DMS53 treated with DMSO at 0.1 percent for 48 hours (cell line): Measurements from ENCODE around the gene SLC4A3.

Experiments used
- DNase-seq: peaks from one replicate; lab custom pipeline; 2025; ENCODE audit not compliant: unreplicated experiment; lab: John Stamatoyannopoulos, UW

SLC4A3 gene

GRCh38 chr2:219611866-219612576 lies 15.4 kb upstream of the SLC4A3 start:
- no peak for DNase-seq

DNA sequence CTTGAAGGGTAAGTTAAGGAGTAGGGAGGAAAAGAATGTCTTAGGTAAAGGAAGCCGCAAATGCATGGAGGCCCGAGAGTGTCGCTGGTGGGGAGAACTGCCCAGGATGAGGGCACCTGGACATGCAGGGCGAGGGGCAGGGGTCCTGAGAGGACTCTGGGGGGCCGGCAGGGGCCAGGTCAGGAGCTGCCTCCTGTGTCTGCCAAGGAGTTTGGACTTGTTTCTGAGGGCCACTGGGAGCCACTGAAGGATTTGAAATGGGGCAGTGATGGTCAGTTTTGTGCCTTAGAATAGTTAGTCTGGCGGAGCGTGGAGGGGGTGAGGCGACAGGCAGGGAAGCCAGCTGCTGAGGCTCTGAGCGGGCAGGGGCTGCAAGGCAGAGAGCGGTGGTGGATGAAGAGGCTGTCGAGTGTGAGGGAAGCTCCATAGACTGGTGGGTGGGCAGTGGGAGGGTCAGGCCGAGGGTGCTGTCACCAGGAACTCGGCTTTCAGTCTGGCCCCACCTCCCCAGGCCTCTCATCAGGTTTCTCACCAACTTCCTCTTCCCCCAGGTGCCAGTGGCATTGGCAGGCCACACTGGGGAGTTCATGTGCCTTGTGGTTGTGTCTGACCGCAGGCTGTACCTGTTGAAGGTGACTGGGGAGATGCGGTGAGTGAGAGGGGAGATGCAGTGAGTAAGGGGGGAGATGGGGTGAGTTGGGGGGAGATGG lies 14.7 kb upstream of the SLC4A3 start:
- no peak for DNase-seq

DNA sequence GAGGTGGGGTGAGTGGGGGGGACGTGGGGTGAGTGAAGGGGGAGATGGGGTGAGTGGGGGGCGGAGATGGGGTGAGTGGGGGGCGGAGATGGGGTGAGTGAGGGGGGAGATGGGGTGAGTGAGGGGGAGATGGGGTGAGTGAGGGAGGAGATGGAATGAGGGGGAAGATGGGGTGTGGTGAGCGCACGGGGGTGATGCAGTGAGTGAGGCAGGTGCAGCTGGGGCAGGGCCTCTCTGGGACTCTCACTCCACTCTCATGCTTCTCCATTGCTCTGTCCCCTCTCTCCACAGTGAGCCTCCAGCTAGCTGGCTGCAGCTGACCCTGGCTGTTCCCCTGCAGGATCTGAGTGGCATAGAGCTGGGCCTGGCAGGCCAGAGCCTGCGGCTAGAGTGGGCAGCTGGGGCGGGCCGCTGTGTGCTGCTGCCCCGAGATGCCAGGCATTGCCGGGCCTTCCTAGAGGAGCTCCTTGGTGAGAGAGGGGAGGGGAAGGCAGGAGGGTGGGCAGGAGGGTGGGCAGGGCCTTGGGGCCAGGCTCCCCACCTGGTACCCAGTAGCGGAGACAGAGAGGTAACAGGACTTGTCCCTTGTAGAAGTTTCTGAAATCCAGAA lies 13.9 kb upstream of the SLC4A3 start:
- no peak for DNase-seq

DNA sequence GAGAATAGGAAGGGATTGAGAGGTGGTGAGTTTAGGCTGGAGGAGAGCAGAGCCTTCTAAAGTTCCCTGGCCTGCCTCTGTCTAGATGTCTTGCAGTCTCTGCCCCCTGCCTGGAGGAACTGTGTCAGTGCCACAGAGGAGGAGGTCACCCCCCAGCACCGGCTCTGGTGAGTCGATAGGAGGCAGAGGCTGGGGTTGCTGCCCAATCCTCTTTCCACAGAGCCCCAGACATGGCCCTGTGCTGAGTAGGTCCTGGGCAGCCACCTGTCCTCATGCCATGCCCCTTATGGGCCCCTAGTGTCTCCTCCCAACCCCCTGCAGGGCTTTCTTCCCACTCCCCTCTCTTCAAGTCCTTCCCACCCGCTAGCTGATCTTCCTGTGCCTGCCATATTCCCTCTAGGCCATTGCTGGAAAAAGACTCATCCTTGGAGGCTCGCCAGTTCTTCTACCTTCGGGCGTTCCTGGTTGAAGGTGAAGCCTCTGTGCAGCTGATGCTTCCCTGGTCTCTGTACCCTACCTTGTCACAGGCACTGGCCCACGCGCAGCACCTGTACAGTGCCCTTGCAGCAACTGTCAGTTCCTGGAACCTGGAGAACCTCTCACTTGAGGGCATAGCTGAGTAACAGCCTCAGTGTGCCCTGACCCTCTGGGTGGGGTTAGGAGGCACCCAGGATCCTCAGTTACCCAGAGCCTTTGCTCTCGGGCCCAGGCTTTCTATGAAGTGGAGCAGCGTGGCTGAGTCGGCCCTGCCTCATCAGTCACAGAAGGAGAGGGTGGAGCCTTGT lies 13.2 kb upstream of the SLC4A3 start:
- DNase-seq = no peak

DNA sequence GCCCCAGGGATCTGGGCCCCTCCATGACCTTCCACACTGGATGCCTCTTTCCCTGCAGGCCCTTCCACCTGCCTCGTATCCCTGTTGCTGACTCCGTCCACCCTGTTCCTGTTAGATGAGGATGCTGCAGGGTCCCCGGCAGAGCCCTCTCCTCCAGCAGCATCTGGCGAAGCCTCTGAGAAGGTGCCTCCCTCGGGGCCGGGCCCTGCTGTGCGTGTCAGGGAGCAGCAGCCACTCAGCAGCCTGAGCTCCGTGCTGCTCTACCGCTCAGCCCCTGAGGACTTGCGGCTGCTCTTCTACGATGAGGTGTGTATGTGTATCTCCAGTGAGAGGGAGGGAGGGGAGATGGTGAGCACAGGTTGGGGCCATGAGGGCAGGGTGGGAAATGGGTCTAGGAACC lies 12.4 kb upstream of the SLC4A3 start:
- DNase-seq = no peak

DNA sequence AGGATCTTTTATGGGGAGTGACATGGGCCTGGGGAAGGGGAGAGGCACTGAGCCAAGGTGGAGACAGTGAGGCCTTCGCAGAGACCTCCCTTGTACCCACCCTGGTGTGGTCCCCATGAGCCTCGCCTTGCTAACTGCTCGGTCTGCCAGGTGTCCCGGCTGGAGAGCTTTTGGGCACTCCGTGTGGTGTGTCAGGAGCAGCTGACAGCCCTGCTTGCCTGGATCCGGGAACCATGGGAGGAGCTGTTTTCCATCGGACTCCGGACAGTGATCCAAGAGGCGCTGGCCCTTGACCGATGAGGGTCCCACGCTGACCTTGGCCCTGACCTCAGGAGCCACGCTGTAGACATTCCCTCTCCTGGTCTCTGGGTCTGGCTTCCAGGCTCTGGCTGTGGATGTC lies 11.5 kb upstream of the SLC4A3 start:
- no peak for DNase-seq

DNA sequence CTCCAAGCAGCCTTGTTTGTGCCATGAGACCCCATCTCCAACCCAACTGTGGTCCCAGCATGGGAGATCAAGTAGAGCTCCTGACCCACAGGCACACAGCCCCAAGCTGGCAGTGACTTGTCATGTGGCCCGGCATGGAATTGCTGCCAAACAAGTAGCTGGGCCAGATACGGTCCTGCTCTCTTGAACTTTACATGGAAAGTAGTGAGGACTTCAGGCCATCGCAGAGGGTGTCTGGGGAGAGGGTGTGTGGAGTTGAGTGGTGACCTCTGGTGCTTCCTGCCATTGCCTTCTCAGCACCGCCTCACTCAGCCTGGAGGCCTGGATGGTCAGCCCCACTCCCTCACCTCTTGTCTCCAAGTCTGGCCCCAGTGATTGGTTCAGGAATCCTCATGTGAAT lies 10.9 kb upstream of the SLC4A3 start:
- DNase-seq = no peak

DNA sequence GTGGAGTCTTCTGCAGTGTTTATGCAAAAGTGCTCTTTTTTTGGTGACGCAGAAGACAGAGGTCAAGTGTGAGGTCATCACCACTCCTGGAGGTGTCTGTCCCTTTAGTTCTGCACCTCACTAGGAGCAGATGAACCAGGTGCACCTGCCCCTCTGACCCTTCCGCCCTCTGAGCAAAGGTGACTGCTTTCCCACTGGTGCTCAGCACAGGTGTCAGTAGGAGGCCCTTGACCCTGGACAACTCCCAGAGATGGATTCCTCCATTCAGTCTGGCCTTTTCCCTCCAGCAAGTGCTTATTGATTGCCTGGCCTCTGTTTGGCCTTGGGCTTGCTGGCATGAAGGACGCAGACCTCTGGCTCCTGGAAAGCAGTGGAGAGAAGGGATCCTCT lies 8.7 kb upstream of the SLC4A3 start:
- DNase-seq = no peak

- DNase-seq = no peak
Measured at GRCh38 chr2:219619235-219619634, 8.2 kb upstream of the SLC4A3 start.

DNA sequence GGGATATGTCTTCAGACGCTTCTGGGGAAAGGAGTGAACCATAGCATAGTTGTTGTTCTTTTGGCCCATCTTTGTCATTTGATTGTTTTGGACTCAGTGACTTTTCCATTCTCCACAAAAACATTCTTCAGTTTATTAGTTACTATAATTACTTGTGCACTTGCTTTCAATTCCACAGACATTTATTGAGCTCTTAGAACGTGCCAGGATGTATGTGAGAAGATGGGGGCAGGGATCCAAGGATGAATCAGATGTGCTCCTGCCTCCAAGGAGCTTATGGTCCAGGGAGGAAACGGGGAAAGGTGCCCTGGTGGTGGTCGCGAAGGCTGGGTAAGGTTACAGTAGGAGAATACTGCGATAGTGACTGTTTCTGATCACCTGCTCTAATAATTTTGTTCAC lies 6.9 kb upstream of the SLC4A3 start:
- no peak for DNase-seq

- no peak for DNase-seq
Measured at GRCh38 chr2:219621935-219622334, 5.5 kb upstream of the SLC4A3 start.

GRCh38 chr2:219622472-219622871 lies 5.0 kb upstream of the SLC4A3 start:
- DNase-seq = no peak

GRCh38 chr2:219624565-219624964 lies 2.9 kb upstream of the SLC4A3 start:
- no peak for DNase-seq

DNA sequence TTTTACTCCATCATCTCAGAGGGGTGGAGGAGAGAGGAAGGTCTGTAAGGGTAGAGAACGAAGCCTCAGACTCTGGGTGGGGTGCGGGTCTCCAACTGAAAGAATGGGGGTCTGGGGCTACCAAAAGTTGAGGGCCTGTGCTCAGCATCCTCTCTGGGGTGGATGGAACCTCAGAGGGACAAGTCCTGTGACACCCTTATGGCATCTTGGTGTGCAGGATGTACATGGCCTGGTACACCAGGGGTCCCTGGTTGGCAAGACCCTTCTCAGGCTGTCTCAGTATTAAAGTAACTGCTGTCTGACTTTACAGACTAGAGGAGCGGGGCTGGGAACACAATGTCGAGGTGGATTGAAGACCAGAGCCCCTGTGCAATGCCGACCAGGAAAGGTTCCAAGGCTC lies 2.3 kb upstream of the SLC4A3 start:
- no peak for DNase-seq

DNA sequence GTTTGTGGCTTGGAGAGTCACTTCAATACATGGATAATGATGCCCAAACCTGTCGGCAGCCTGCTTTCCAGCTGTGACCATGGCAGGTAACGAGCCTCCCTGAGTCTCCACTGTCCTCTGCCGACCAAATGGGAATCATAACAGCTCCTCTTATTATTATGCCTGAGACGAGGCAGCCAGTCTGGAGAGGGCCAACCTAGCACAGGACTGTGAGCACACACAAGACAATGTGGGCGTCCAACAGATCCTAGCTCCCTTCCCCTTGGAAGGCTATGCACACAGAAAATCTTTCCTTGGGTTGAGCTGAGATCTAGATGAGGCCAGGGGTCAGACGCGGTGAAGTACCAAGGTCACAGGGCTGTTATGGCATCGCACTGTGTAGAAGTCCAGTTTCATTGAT lies 890 bp upstream of the SLC4A3 start:
- no peak for DNase-seq

DNA sequence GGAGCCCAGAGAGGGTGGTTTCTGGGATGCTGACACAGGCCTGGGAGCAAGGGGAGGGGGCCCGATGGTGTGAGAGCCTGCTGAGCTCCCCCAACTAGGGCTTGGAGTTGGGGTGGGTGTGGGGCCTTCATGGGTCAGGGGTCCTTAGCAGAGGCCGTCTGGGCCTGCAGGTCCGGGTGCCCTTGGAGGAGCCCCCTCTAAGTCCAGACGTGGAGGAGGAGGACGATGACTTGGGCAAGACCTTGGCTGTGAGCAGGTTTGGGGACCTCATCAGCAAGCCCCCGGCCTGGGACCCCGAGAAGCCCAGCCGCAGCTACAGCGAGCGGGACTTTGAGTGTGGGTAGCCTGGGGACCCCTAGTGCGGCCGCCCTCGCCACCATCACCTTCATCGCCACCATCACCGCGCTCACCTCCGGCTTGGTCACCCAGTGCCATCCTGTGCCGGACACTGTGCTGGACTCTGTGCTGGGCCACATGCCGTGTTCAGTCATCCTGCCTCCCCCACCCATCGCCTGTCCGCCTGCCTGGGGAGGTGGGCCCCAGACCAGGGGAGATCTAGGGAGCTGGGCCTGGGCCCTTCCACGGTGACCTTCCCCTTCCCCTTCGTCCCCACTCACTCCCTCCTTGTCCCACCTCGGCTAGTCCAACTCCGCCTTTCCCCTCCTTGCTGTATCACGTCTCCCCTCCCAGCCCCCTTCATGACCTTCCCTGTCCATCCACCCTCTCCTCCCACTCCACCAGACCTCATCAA lies 980 bp downstream of the SLC4A3 start:
- no peak for DNase-seq

DNA sequence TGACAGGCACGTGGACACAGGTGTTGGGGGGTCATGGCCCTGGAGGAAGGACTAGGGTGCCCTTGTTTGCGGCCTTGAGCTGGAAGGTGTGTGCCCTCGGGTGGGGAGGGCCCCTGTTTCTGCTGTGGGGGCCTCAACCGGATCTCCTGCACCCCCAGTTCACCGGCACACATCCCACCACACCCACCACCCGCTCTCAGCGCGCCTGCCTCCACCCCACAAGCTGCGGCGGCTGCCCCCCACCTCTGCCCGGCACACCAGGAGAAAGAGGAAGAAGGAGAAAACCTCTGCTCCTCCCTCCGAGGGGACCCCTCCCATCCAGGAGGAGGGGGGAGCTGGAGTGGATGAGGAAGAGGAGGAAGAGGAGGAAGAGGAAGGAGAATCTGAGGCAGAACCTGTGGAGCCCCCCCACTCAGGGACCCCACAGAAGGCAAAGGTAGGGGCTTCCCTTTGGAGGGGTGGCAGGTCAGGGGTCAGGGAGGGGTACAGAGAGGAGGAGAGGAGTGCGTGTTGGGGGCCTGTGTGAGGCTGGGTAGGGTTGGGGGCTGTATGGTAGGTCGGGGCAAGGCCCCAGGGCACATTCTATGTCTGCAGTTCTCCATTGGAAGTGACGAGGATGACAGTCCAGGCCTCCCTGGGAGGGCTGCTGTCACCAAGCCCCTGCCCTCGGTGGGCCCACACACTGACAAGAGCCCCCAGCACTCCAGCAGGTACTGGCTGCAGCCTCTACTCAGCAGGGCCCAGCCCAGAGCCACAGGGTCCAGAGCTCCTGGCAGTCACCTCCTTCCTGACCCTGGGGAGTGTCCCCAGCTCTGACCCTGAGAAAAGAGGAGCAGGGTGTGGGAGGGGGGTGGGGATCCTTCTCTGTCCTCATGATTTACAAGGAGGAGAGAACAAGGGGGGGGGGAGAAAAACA lies 1.8 kb downstream of the SLC4A3 start:
- no peak for DNase-seq

- DNase-seq = no peak
Measured at GRCh38 chr2:219629976-219630695, 2.7 kb downstream of the SLC4A3 start.

DNA sequence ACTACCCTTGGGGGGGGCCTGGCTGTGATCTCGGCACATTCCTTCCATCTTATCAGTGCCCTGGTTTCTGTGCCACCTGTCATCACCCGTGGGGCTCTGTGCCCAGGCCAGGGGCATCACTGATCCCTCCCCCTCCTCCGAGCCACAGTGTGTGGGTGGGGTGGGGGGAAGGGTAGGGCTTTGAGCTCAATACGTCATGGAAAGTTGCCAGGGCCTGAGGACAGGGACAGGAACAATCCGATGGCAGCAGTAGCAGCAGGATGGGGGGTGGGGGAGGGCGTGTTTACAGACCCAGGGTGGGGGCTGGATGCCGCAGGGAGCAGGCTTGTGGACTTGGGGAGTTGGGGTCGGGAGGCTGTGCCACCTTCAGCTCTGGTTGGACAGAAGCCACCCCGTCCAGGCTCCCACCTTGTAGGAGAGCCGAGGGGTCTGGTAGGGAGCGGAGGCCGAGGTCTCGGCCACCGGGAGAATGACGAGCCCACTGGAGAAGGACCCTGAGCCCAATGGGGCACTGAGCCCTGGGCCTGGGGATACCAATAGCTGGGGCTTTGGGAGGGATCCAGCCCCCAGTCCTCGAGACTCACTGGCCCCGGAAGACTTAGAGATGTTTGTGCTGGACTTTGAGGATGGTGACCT lies 3.5 kb downstream of the SLC4A3 start:
- no peak for DNase-seq
